IMR-90 (cell line): ENCODE data around the gene LRRC8E. TPM values are rescaled to one million over a fixed set of nuclear protein-coding genes. Genes with fewer than 3 reads are reported as not detected.

ENCODE experiments used
- ATAC-seq: fragments of 200-7000 bp; cut with Tn5 transposase; 2 replicates; pipeline ENCODE4 v1.9.1; 2020; ENCODE audit warnings: low read depth, mild to moderate bottlenecking, moderate library complexity
- BruUV-seq: library from RNA; stranded (reverse); fragments of 400-500 nt; replicated peaks from 2 replicates; lab custom pipeline; 2021; lab: Mats Ljungman, UMichigan
- CTCF ChIA-PET: fragments of 300-600 bp; formaldehyde crosslinking; extraction: SDS; loops from one replicate; lab custom pipeline; 2021; ENCODE audit warnings: antibody characterized with exemption; lab: Yijun Ruan, JAX
- POLR2A ChIA-PET: fragments of 300-600 bp; sonication (Branson Sonifier 250); formaldehyde crosslinking; loops from one replicate; lab custom pipeline; 2022; ENCODE audit warnings: antibody characterized with exemption; ENCODE audit not compliant: unreplicated experiment; lab: Charles Lee
- DNase-seq: peaks from one replicate; pipeline ENCODE4 v3.0.0; 2013
- H2AFZ ChIP-seq: replicated peaks from 2 replicates; pipeline ENCODE3; 2013; ENCODE audit warnings: low read length, mild to moderate bottlenecking; ENCODE audit not compliant: poor library complexity
- H2AK5ac ChIP-seq: 2 replicates; pipeline ENCODE4 v1.6.1; 2013; ENCODE audit warnings: low read depth, low read length, inconsistent platforms
- H2AK9ac ChIP-seq: replicated peaks from 2 replicates; pipeline ENCODE3; 2013; ENCODE audit warnings: mild to moderate bottlenecking, low read depth, low read length, moderate library complexity; ENCODE audit not compliant: poor library complexity
- H2BK120ac ChIP-seq: 2 replicates; pipeline ENCODE4 v1.6.1; 2013; ENCODE audit warnings: low read depth, low read length, inconsistent platforms
- H2BK15ac ChIP-seq: 3 replicates; pipeline ENCODE4 v1.6.1; 2013; ENCODE audit warnings: low read depth, low read length, inconsistent platforms
- H2BK20ac ChIP-seq: 2 replicates; pipeline ENCODE4 v1.6.1; 2013; ENCODE audit warnings: low read depth, mild to moderate bottlenecking, inconsistent platforms, low read length, moderate library complexity
- H2BK5ac ChIP-seq: 2 replicates; pipeline ENCODE4 v1.6.1; 2013; ENCODE audit warnings: mild to moderate bottlenecking, low read depth, low read length, inconsistent platforms; ENCODE audit not compliant: poor library complexity, severe bottlenecking
- H3K14ac ChIP-seq: replicated peaks from 2 replicates; pipeline ENCODE4 v1.6.1; 2013; ENCODE audit warnings: low read depth, low read length, inconsistent platforms
- H3K18ac ChIP-seq: 2 replicates; pipeline ENCODE4 v1.6.1; 2013; ENCODE audit warnings: low read depth, low read length, control low read depth
- H3K23ac ChIP-seq: 2 replicates; pipeline ENCODE4 v1.6.1; 2013; ENCODE audit warnings: low read depth, low read length, inconsistent platforms
- H3K27ac ChIP-seq: 2 replicates; pipeline ENCODE4 v1.5.1; 2013; ENCODE audit warnings: mild to moderate bottlenecking, control low read depth, low read length; ENCODE audit not compliant: insufficient read depth
- H3K27me3 ChIP-seq: 2 replicates; pipeline ENCODE4 v1.6.1; 2013; ENCODE audit warnings: low read length; ENCODE audit not compliant: control insufficient read depth, insufficient read depth
- H3K36me3 ChIP-seq: 2 replicates; pipeline ENCODE4 v1.6.1; 2013; ENCODE audit warnings: low read length, mixed read lengths; ENCODE audit not compliant: control insufficient read depth, insufficient read depth
- H3K4ac ChIP-seq: 2 replicates; pipeline ENCODE4 v1.6.1; 2013; ENCODE audit warnings: low read depth, low read length, inconsistent platforms
- H3K4me1 ChIP-seq: 2 replicates; pipeline ENCODE4 v1.6.1; 2013; ENCODE audit warnings: low read length, mixed read lengths; ENCODE audit not compliant: control insufficient read depth, insufficient read depth
- H3K4me2 ChIP-seq: 2 replicates; pipeline ENCODE4 v1.6.1; 2013; ENCODE audit warnings: low read depth, mild to moderate bottlenecking, control low read depth, low read length, moderate library complexity
- H3K4me3 ChIP-seq: 2 replicates; pipeline ENCODE4 v1.5.1; 2013; ENCODE audit warnings: low read depth, mild to moderate bottlenecking, control low read depth, low read length, moderate library complexity; ENCODE audit not compliant: insufficient read depth
- H3K56ac ChIP-seq: 2 replicates; pipeline ENCODE4 v1.6.1; 2013; ENCODE audit warnings: low read length, inconsistent platforms; ENCODE audit not compliant: insufficient read depth; ENCODE audit errors: extremely low read depth
- H3K79me1 ChIP-seq, 2 experiments: 2 replicates each; pipeline ENCODE4 v1.6.1; 2013; ENCODE audit warnings: low read length in 2 of 2, inconsistent platforms in 1 of 2, low read depth in 1 of 2
- H3K9ac ChIP-seq: 2 replicates; pipeline ENCODE4 v1.6.1; 2013; ENCODE audit warnings: low read depth, low read length, control low read depth
- H3K9me1 ChIP-seq: 2 replicates; pipeline ENCODE4 v1.6.1; 2013; ENCODE audit warnings: low read length, inconsistent platforms; ENCODE audit not compliant: insufficient read depth
- H3K9me3 ChIP-seq: 2 replicates; pipeline ENCODE4 v1.6.1; 2013; ENCODE audit warnings: low read length; ENCODE audit not compliant: control insufficient read depth, insufficient read depth
- H4K20me1 ChIP-seq: 2 replicates; pipeline ENCODE4 v1.6.1; 2013; ENCODE audit warnings: low read length, inconsistent platforms; ENCODE audit not compliant: insufficient read depth
- H4K5ac ChIP-seq: 2 replicates; pipeline ENCODE4 v1.6.1; 2013; ENCODE audit warnings: mild to moderate bottlenecking, low read depth, low read length, control low read depth
- H4K8ac ChIP-seq, 2 experiments: 2 replicates each; pipeline ENCODE4 v1.6.1; 2013; ENCODE audit warnings: low read depth in 2 of 2, low read length in 2 of 2, control low read depth in 1 of 2, inconsistent platforms in 1 of 2
- H4K91ac ChIP-seq: 2 replicates; pipeline ENCODE4 v1.6.1; 2013; ENCODE audit warnings: low read depth, low read length, inconsistent platforms; ENCODE audit not compliant: insufficient read depth
- BHLHE40 ChIP-seq: fragments of 150-350 bp; IDR thresholded peaks from 2 replicates; pipeline ENCODE4 v1.6.1; 2016; ENCODE audit warnings: mild to moderate bottlenecking, low read depth, low read length
- MAZ ChIP-seq: IDR thresholded peaks from 2 replicates; pipeline ENCODE4 v1.6.1; 2012; ENCODE audit warnings: low read depth, mild to moderate bottlenecking, low read length, improper control_type of control experiment, moderate library complexity, borderline replicate concordance
- MXI1 ChIP-seq: IDR thresholded peaks from 2 replicates; pipeline ENCODE4 v1.6.1; 2012; ENCODE audit warnings: low read depth, mild to moderate bottlenecking, low read length, moderate library complexity, borderline replicate concordance
- RAD21 ChIP-seq: IDR thresholded peaks from 2 replicates; pipeline ENCODE4 v1.6.1; 2012; ENCODE audit warnings: low read length, improper control_type of control experiment
- RCOR1 ChIP-seq: IDR thresholded peaks from 2 replicates; pipeline ENCODE4 v1.6.1; 2012; ENCODE audit warnings: mild to moderate bottlenecking, low read length, improper control_type of control experiment; ENCODE audit not compliant: insufficient replicate concordance
- WGBS, 2 experiments: methylation state at CpG; one replicate each; pipeline versions ENCODE4 v1.1.5 to v1.1.7; 2013; ENCODE audit warnings: missing lambda C conversion rate in 2 of 2; ENCODE audit not compliant: insufficient read length in 1 of 2; ENCODE audit errors: extremely low coverage in 2 of 2; 5-methylcytosine and 5-hydroxymethylcytosine counted together
- dilution Hi-C: fragments of 300-500 bp; cut with HindIII; formaldehyde crosslinking; loops from one replicate; pipeline ENCODE4 v1.14.3; 2018; ENCODE audit warnings: low sequenced_read_pairs; ENCODE audit not compliant: unreplicated experiment
- in situ Hi-C: fragments of 300-500 bp; cut with MboI; formaldehyde crosslinking; loops from 3 replicates; pipeline ENCODE4 v1.14.3; 2019; ENCODE audit warnings: low sequenced_read_pairs, inconsistent platforms, mixed read lengths
- intact Hi-C: fragments of 100-400 bp; cut with micrococcal nuclease; formaldehyde crosslinking; loops from 2 replicates; pipeline ENCODE4 v1.10.0; 2022
- polyA plus RNA-seq, 3 experiments: library from polyadenylated mRNA; depleted of rRNA; stranded (reverse); fragments of >200 nt; gene quantifications; 2 replicates each; pipeline ENCODE4 v1.2.3, GENCODE V29; 2012; ENCODE audit warnings: low replicate concordance in 1 of 3
- total RNA-seq: library from RNA; depleted of rRNA; stranded (reverse); fragments of >200 nt; gene quantifications from 2 replicates; pipeline ENCODE4 v1.2.3, GENCODE V29; 2012

LRRC8E gene
- total and polyA plus RNA-seq, 2 of the 4 experiments (the other 2 are of a cell fraction), result 6.4 to 7.2 TPM

- ATAC-seq (peak; percentile 76), DNase-seq (peak; percentile 71)
- no peak overlapping the region for H3K56ac ChIP-seq
- intact Hi-C loops (no loop called here), in situ Hi-C loops (no loop called here), dilution Hi-C loops (no loop called here)
- no peak overlapping the region for H4K91ac ChIP-seq
- no peak overlapping the region for H4K8ac ChIP-seq
- no peak overlapping the region for H3K18ac ChIP-seq
- no peaks in the 10 kb centered on the region for H3K36me3 ChIP-seq
- no peak overlapping the region for H3K4me3 ChIP-seq
- 80% methylated on average over 7 of the region's 25 CpGs; no CpG with 5 or more reads in 1 of the 2 experiments for WGBS, 2 experiments
- H2BK20ac ChIP-seq, result no peak overlapping the region
- H3K27me3 ChIP-seq, result no peaks in the 10 kb centered on the region
- 0 out of 4 replicates have a peak, but pooled peaks cover 0 to 4% of the 10 kb centered on the region in 2 experiments for H3K79me1 ChIP-seq
- H3K9me1 ChIP-seq, result no peaks in the 10 kb centered on the region
- peaks cover 11% of the 10 kb centered on the region for H4K20me1 ChIP-seq
- no peak overlapping the region for H3K4ac ChIP-seq
- no peak overlapping the region for H3K27ac ChIP-seq
- no TSS peak for BruUV-seq
- ChIA-PET CTCF (interaction anchor here (1.9 kb wide), 1 partner anchor 19 kb away, joined by 4 read pairs; no protein-coding TSS in a partner anchor), POLR2A (no interaction called here)
- H2AK9ac ChIP-seq, result peak overlapping the region; percentile 1
- H2BK5ac ChIP-seq, result no peak overlapping the region
- no peak overlapping the region for H2AFZ ChIP-seq
- no peak overlapping the region for H2BK120ac ChIP-seq
- no peak overlapping the region for H3K9ac ChIP-seq
- peaks cover 6% of the 10 kb centered on the region for H3K4me1 ChIP-seq
- no peak overlapping the region for H3K23ac ChIP-seq
- no peak overlapping the region for H2BK15ac ChIP-seq
- no peak for TF ChIP-seq MAZ
- TF ChIP-seq MXI1, result peak; percentile 41; the same call in 1 of the 2 replicates
- TF ChIP-seq RAD21, result no peak
- TF ChIP-seq RCOR1, result peak; percentile 73
- TF ChIP-seq BHLHE40, result peak; percentile 58
- H3K14ac ChIP-seq, result no peak overlapping the region
- no peak overlapping the region for H2AK5ac ChIP-seq
- H4K5ac ChIP-seq, result no peak overlapping the region
- H3K4me2 ChIP-seq, result no peak overlapping the region
- no peaks in the 10 kb centered on the region for H3K9me3 ChIP-seq
Observed at GRCh38 chr19:7850000-7850813, 38.1 kb upstream of the LRRC8E start.
